Gastroesophageal sphincter (tissue), 4 donors: ENCODE results near the gene GABRB2. TPM values are rescaled to one million over a fixed set of nuclear protein-coding genes. Genes with fewer than 3 reads are reported as not detected.

Experiments used
- ATAC-seq: fragments of 150-250 bp; one replicate; pipeline ENCODE4 v1.9.1; 2016; ENCODE audit warnings: mild to moderate bottlenecking, moderate library complexity
- H3K27ac ChIP-seq, 4 donors: fragments of 200-600 bp; sonication (generic) in 3 of 4; 1 replicate in 3 of 4; 2 replicates in 1 of 4; pipeline ENCODE4 v1.5.1; 2016 to 2019
- H3K27me3 ChIP-seq: fragments of 200-600 bp; sonication (generic); one replicate; pipeline ENCODE4 v1.5.1; 2019
- H3K36me3 ChIP-seq, 2 donors: fragments of 200-600 bp; sonication (generic); one replicate each; pipeline ENCODE4 v1.5.1; 2019; ENCODE audit warnings: control low read depth in 1 of 2
- H3K4me1 ChIP-seq, 3 donors: fragments of 200-600 bp; sonication (generic); 1 replicate in 2 of 3; 2 replicates in 1 of 3; pipeline ENCODE4 v1.5.1; 2016 to 2019; ENCODE audit warnings: control low read depth in 2 of 3
- H3K4me3 ChIP-seq, 2 donors: fragments of 200-600 bp; sonication (generic); one replicate each; pipeline ENCODE4 v1.5.1; 2019; ENCODE audit warnings: mild to moderate bottlenecking in 1 of 2, moderate library complexity in 1 of 2
- H3K9me3 ChIP-seq, 3 donors: fragments of 200-600 bp; sonication (generic); one replicate each; pipeline ENCODE4 v1.5.1; 2017 to 2019; ENCODE audit warnings: control low read depth in 2 of 3
- CTCF ChIP-seq, 4 experiments: fragments of 200-600 bp in 2 of 4; fragments of 450-650 bp in 2 of 4; sonication (generic) in 1 of 4; IDR thresholded peaks; one replicate each; pipeline ENCODE4 v1.5.1; 2017 to 2019; ENCODE audit warnings: antibody characterized with exemption in 4 of 4, mild to moderate bottlenecking in 2 of 4, moderate library complexity in 2 of 4
- EP300 ChIP-seq: sonication (generic); formaldehyde crosslinking; IDR thresholded peaks from one replicate; pipeline ENCODE4 v1.6.1; 2017; ENCODE audit warnings: antibody characterized with exemption, mild to moderate bottlenecking
- POLR2A ChIP-seq, 2 donors: fragments of 450-650 bp; IDR thresholded peaks; one replicate each; pipeline ENCODE4 v1.6.1; 2017; ENCODE audit warnings: antibody characterized with exemption in 2 of 2, mild to moderate bottlenecking in 2 of 2, moderate library complexity in 1 of 2
- POLR2AphosphoS5 ChIP-seq: sonication (generic); formaldehyde crosslinking; IDR thresholded peaks from one replicate; pipeline ENCODE4 v1.6.1; 2017; ENCODE audit warnings: antibody characterized with exemption
- WGBS, 2 donors: methylation state at CpG; one replicate each; pipeline ENCODE4 v1.1.5; 2018; ENCODE audit warnings: low coverage in 1 of 2; 5-methylcytosine and 5-hydroxymethylcytosine counted together
- total RNA-seq, 4 donors: library from RNA; depleted of rRNA; stranded (reverse); fragments of >200 nt; gene quantifications; one replicate each; pipeline ENCODE4 v1.1.0, GENCODE V29; 2016

The GABRB2 gene
- total RNA-seq, 4 donors from 2014 or later: 1.0 to 17.3 (median 1.1) TPM

- WGBS, 2 donors: 8 to 28% methylated on average over 5 to 8 of the region's 8 CpGs
- peaks cover 0 to 37% (median 11%) of the 10 kb centered on the region in 3 donors for H3K4me1 ChIP-seq
- H3K9me3 ChIP-seq: peaks cover 0 to 6% (median 0%) of the 10 kb centered on the region in 3 donors
- H3K27ac ChIP-seq: no peak overlapping the region
- peaks cover 81% of the 10 kb centered on the region for H3K27me3 ChIP-seq
- TF ChIP-seq POLR2A (IDR thresholded peaks at IDR 0.05): no peak
- TF ChIP-seq CTCF (IDR thresholded peaks at IDR 0.05): no peak
- ATAC-seq: no peak
- no peaks in the 10 kb centered on the region for H3K36me3 ChIP-seq
- peak overlapping the region; percentile 45 to 51 for H3K4me3 ChIP-seq
Measured at GRCh38 chr5:161546095-161546469, 443 bp downstream of the GABRB2 start.

- H3K4me1 ChIP-seq: peaks cover 0 to 37% (median 11%) of the 10 kb centered on the region in 3 donors
- TF ChIP-seq CTCF (IDR thresholded peaks at IDR 0.05) (no peak), POLR2AphosphoS5 (no peak), EP300 (no peak), POLR2A (IDR thresholded peaks at IDR 0.05) (no peak)
- 13 to 21% methylated on average over 8 of the region's 8 CpGs for WGBS, 2 donors
- peak overlapping the region; percentile 45 to 51 for H3K4me3 ChIP-seq
- peaks cover 78% of the 10 kb centered on the region for H3K27me3 ChIP-seq
- H3K9me3 ChIP-seq: peaks cover 0 to 3% (median 0%) of the 10 kb centered on the region in 3 donors
- H3K27ac ChIP-seq: no peak overlapping the region
- no peak for ATAC-seq
- no peaks in the 10 kb centered on the region for H3K36me3 ChIP-seq
Measured at GRCh38 chr5:161545344-161546094, 1.0 kb downstream of the GABRB2 start.

- no peak for ATAC-seq
- no peaks in the 10 kb centered on the region for H3K9me3 ChIP-seq
- TF ChIP-seq CTCF (IDR thresholded peaks at IDR 0.05) (peak; percentile 22 to 79 (median 48)), POLR2AphosphoS5 (no peak), EP300 (no peak)
- WGBS, 2 donors: 0 to 5% methylated on average over 6 to 7 of the region's 7 CpGs
- H3K27me3 ChIP-seq: peaks cover 69% of the 10 kb centered on the region
- H3K27ac ChIP-seq: no peak overlapping the region
- H3K36me3 ChIP-seq: no peaks in the 10 kb centered on the region
- no peak overlapping the region for H3K4me3 ChIP-seq
- H3K4me1 ChIP-seq: peaks cover 0 to 37% (median 11%) of the 10 kb centered on the region in 3 donors
Measured at GRCh38 chr5:161544350-161544765, 2.2 kb downstream of the GABRB2 start.

- Histone ChIP-seq H3K27ac (no peak overlapping the region), H3K9me3 (no peaks in the 10 kb centered on the region), H3K27me3 (peaks cover 23% of the 10 kb centered on the region), H3K4me1 (no peaks in the 10 kb centered on the region), H3K36me3 (no peaks in the 10 kb centered on the region), H3K4me3 (no peak overlapping the region)
- no peak for ATAC-seq
- 23 to 63% methylated on average over 1 of the region's 1 CpG for WGBS, 2 donors
- TF ChIP-seq POLR2AphosphoS5 (no peak), CTCF (IDR thresholded peaks at IDR 0.05) (no peak), EP300 (no peak), POLR2A (IDR thresholded peaks at IDR 0.05) (no peak)
Measured at GRCh38 chr5:161539016-161539415, 7.5 kb downstream of the GABRB2 start.

- Histone ChIP-seq H3K27ac (no peak overlapping the region), H3K27me3 (peaks cover 7% of the 10 kb centered on the region), H3K4me3 (no peak overlapping the region), H3K36me3 (no peaks in the 10 kb centered on the region), H3K9me3 (no peaks in the 10 kb centered on the region), H3K4me1 (no peaks in the 10 kb centered on the region)
- WGBS, 2 donors: 86% methylated on average over 2 of the region's 2 CpGs; no CpG with 5 or more reads in 1 of the 2 donors
- no peak for TF ChIP-seq POLR2A (IDR thresholded peaks at IDR 0.05)
- no peak for ATAC-seq
Measured at GRCh38 chr5:161535762-161536161, 10.8 kb downstream of the GABRB2 start.
